Sigmoid colon (tissue), 4 donors: Measurements from ENCODE around the gene PIGBOS1.

Experiments
- CTCF ChIP-seq, 4 experiments: fragments of 450-650 bp in 3 of 4; fragments of 200-600 bp in 1 of 4; IDR thresholded peaks; one replicate each; pipeline ENCODE4 v1.5.1; 2016 to 2019; ENCODE audit warnings: antibody characterized with exemption in 4 of 4, mild to moderate bottlenecking in 3 of 4, moderate library complexity in 2 of 4
- POLR2A ChIP-seq, 2 donors: fragments of 450-650 bp; IDR thresholded peaks; one replicate each; pipeline ENCODE4 v1.6.1; 2016; ENCODE audit warnings: antibody characterized with exemption in 2 of 2, mild to moderate bottlenecking in 2 of 2, moderate library complexity in 2 of 2
- POLR2AphosphoS5 ChIP-seq, 4 donors: sonication (generic); formaldehyde crosslinking; IDR thresholded peaks; one replicate each; pipeline ENCODE4 v1.6.1; 2017; ENCODE audit warnings: antibody characterized with exemption in 4 of 4

GRCh38 chr15:55327387-55327786, 8.5 kb upstream of the PIGBOS1 start:
- TF ChIP-seq POLR2AphosphoS5 (IDR thresholded peaks at IDR 0.05) (no peak), POLR2A (IDR thresholded peaks at IDR 0.05) (no peak), CTCF (IDR thresholded peaks at IDR 0.05) (no peak)
